HepG2 (cell line): ENCODE measurements around the gene PAM16. TPM values are rescaled to one million over a fixed set of nuclear protein-coding genes. Genes with fewer than 3 reads are reported as not detected.
A peak's percentile ranks its signal among the peaks of the same experiment; 100 is the strongest.

Experiments used
- MED8 ChIP-seq: sonication (generic); formaldehyde crosslinking; IDR thresholded peaks from 2 replicates; pipeline ENCODE4 v1.8.1; 2023; ENCODE audit warnings: mild to moderate bottlenecking, missing genetic modification reagents; ENCODE audit not compliant: insufficient replicate concordance
- MYNN ChIP-seq: sonication (generic); formaldehyde crosslinking; IDR thresholded peaks from 2 replicates; pipeline ENCODE4 v1.4.0; 2020; ENCODE audit warnings: mild to moderate bottlenecking, low read depth, missing genetic modification reagents
- NRL ChIP-seq: sonication (generic); formaldehyde crosslinking; IDR thresholded peaks from 2 replicates; pipeline ENCODE4 v1.5.0; 2020; ENCODE audit warnings: missing genetic modification reagents, mild to moderate bottlenecking, moderate library complexity, borderline replicate concordance
- PITX1 ChIP-seq: sonication (generic); formaldehyde crosslinking; IDR thresholded peaks from 2 replicates; pipeline ENCODE4 v1.5.1; 2020; ENCODE audit warnings: mild to moderate bottlenecking, missing genetic modification reagents
- WIZ ChIP-seq: sonication (generic); formaldehyde crosslinking; IDR thresholded peaks from 2 replicates; pipeline ENCODE4 v1.5.1; 2020; ENCODE audit warnings: mild to moderate bottlenecking, missing genetic modification reagents
- ZNF136 ChIP-seq: sonication (generic); formaldehyde crosslinking; IDR thresholded peaks from 2 replicates; pipeline ENCODE4 v1.8.1; 2022; ENCODE audit warnings: low read depth, mild to moderate bottlenecking, moderate library complexity, missing genetic modification reagents
- ZNF260 ChIP-seq: sonication (generic); formaldehyde crosslinking; IDR thresholded peaks from 2 replicates; pipeline ENCODE4 v1.4.0; 2020; ENCODE audit warnings: missing genetic modification reagents, low read depth, mild to moderate bottlenecking, borderline replicate concordance
- ZNF296 ChIP-seq: sonication (generic); formaldehyde crosslinking; conservative IDR thresholded peaks from 2 replicates; pipeline ENCODE4 v1.5.0; 2020; ENCODE audit warnings: mild to moderate bottlenecking, missing genetic modification reagents
- ZNF343 ChIP-seq: sonication (generic); formaldehyde crosslinking; IDR thresholded peaks from 2 replicates; pipeline ENCODE4 v1.4.0; 2020; ENCODE audit warnings: mild to moderate bottlenecking, missing genetic modification reagents
- ZNF556 ChIP-seq: sonication (generic); formaldehyde crosslinking; IDR thresholded peaks from 2 replicates; pipeline ENCODE4 v1.4.0; 2020; ENCODE audit warnings: mild to moderate bottlenecking, missing genetic modification reagents, borderline replicate concordance
- ZNF563 ChIP-seq: sonication (generic); formaldehyde crosslinking; IDR thresholded peaks from 2 replicates; pipeline ENCODE4 v1.8.0; 2022; ENCODE audit warnings: mild to moderate bottlenecking, moderate library complexity, missing genetic modification reagents
- ZNF652 ChIP-seq: IDR thresholded peaks from 2 replicates; pipeline ENCODE4 v1.6.1; 2016; ENCODE audit warnings: low read depth, borderline replicate concordance
- ZNF713 ChIP-seq: sonication (generic); formaldehyde crosslinking; IDR thresholded peaks from 2 replicates; pipeline ENCODE4 v1.4.0; 2020; ENCODE audit warnings: mild to moderate bottlenecking, missing genetic modification reagents
- polyA plus RNA-seq, 8 experiments: library from polyadenylated mRNA; depleted of rRNA in 3 of 8; stranded (reverse) in 7 of 8; unstranded in 1 of 8; fragments of >200 nt; fragmentation: Illumina TruSeq in 4 of 8; extraction: Trizol in 4 of 8; gene quantifications; 2 replicates each; pipeline versions ENCODE4 v1.2.1 to v1.2.3, GENCODE V29; 2011 to 2016; ENCODE audit warnings: low read depth in 4 of 8, missing spikeins in 1 of 8, mixed read lengths in 1 of 8; ENCODE audit not compliant: insufficient read depth in 1 of 8
- total RNA-seq, 5 experiments: library from RNA; depleted of rRNA; stranded (reverse); fragments of >200 nt; fragmentation: Illumina TruSeq; extraction: Trizol; gene quantifications; 2 replicates each; pipeline ENCODE4 v1.2.3, GENCODE V29; 2016; ENCODE audit warnings: low read depth in 1 of 5
- TF ChIP-seq, protein P1 (sequence below): sonication (generic); formaldehyde crosslinking; IDR thresholded peaks from 2 replicates; pipeline ENCODE4 v1.5.0; 2020; ENCODE audit warnings: mild to moderate bottlenecking, missing genetic modification reagents, borderline replicate concordance
- TF ChIP-seq, protein P2 (sequence below): sonication (generic); formaldehyde crosslinking; IDR thresholded peaks from 2 replicates; pipeline ENCODE4 v1.4.0; 2020; ENCODE audit warnings: missing genetic modification reagents
- TF ChIP-seq, protein P3 (sequence below): sonication (generic); formaldehyde crosslinking; IDR thresholded peaks from 2 replicates; pipeline ENCODE4 v1.4.0; 2020; ENCODE audit warnings: low read depth, mild to moderate bottlenecking, missing genetic modification reagents
- TF ChIP-seq, protein P4 (sequence below): sonication (generic); formaldehyde crosslinking; IDR thresholded peaks from 2 replicates; pipeline ENCODE4 v1.4.0; 2020; ENCODE audit warnings: missing genetic modification reagents
- TF ChIP-seq, protein P5 (sequence below): sonication (generic); formaldehyde crosslinking; IDR thresholded peaks from 2 replicates; pipeline ENCODE4 v1.4.0; 2020; ENCODE audit warnings: mild to moderate bottlenecking, low read depth, missing genetic modification reagents

PAM16 gene
- total and polyA plus RNA-seq, 2 of the 13 experiments (the other 11 are each of a cell fraction or from before 2014, with no cell fraction given): 51.5 to 51.8 TPM

DNA sequence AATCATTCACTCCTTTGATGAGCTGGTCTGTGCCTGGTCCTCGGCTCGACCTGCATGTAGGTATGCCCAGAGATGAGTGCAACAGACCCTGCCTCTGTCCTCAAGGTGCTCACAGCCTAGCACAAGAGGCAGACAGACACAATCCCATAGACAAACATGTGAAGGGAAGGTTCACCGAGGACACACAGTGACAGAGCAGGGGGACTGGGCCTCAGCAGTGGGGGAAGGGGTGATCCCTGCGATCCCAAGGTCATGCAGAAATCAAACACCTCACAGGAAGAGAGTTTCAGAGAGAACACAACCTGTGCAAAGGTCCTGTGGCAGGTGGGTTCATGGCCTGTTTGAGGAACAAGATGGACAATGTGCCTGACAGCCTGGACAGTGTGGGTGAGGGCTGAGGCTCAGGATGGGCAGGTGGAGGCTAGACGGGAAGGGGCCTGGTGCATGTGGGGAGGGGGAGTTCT, 16.3 kb upstream of the PAM16 start (continued):
- TF ChIP-seq, protein P1, sequence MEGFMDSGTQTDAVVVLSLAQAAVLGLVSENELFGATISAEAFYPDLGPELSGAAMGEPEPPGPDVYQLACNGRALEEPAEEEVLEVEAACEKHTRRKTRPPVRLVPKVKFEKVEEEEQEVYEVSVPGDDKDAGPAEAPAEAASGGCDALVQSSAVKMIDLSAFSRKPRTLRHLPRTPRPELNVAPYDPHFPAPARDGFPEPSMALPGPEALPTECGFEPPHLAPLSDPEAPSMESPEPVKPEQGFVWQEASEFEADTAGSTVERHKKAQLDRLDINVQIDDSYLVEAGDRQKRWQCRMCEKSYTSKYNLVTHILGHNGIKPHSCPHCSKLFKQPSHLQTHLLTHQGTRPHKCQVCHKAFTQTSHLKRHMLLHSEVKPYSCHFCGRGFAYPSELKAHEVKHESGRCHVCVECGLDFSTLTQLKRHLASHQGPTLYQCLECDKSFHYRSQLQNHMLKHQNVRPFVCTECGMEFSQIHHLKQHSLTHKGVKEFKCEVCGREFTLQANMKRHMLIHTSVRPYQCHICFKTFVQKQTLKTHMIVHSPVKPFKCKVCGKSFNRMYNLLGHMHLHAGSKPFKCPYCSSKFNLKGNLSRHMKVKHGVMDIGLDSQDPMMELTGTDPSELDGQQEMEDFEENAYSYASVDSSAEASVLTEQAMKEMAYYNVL (CRISPR knock-in tag): peak; percentile 66; the same call in 1 of the 2 replicates
- TF ChIP-seq ZNF136 (CRISPR knock-in tag) (no peak), ZNF556 (CRISPR knock-in tag) (peak; percentile 86), MED8 (peak; percentile 45), ZNF652 (no peak), ZNF296 (no peak), ZNF343 (CRISPR knock-in tag) (no peak), ZNF713 (CRISPR knock-in tag) (no peak), ZNF563 (CRISPR knock-in tag) (no peak), WIZ (CRISPR knock-in tag) (no peak), ZNF260 (no peak), PITX1 (peak; percentile 49; the same call in 1 of the 2 replicates), MYNN (CRISPR knock-in tag) (no peak), NRL (no peak; the same call in 1 of the 2 replicates)
- TF ChIP-seq, protein P2, sequence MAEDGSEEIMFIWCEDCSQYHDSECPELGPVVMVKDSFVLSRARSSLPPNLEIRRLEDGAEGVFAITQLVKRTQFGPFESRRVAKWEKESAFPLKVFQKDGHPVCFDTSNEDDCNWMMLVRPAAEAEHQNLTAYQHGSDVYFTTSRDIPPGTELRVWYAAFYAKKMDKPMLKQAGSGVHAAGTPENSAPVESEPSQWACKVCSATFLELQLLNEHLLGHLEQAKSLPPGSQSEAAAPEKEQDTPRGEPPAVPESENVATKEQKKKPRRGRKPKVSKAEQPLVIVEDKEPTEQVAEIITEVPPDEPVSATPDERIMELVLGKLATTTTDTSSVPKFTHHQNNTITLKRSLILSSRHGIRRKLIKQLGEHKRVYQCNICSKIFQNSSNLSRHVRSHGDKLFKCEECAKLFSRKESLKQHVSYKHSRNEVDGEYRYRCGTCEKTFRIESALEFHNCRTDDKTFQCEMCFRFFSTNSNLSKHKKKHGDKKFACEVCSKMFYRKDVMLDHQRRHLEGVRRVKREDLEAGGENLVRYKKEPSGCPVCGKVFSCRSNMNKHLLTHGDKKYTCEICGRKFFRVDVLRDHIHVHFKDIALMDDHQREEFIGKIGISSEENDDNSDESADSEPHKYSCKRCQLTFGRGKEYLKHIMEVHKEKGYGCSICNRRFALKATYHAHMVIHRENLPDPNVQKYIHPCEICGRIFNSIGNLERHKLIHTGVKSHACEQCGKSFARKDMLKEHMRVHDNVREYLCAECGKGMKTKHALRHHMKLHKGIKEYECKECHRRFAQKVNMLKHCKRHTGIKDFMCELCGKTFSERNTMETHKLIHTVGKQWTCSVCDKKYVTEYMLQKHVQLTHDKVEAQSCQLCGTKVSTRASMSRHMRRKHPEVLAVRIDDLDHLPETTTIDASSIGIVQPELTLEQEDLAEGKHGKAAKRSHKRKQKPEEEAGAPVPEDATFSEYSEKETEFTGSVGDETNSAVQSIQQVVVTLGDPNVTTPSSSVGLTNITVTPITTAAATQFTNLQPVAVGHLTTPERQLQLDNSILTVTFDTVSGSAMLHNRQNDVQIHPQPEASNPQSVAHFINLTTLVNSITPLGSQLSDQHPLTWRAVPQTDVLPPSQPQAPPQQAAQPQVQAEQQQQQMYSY (CRISPR knock-in tag): no peak
- TF ChIP-seq, protein P3, sequence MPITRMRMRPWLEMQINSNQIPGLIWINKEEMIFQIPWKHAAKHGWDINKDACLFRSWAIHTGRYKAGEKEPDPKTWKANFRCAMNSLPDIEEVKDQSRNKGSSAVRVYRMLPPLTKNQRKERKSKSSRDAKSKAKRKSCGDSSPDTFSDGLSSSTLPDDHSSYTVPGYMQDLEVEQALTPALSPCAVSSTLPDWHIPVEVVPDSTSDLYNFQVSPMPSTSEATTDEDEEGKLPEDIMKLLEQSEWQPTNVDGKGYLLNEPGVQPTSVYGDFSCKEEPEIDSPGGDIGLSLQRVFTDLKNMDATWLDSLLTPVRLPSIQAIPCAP (CRISPR knock-in tag): no peak
- TF ChIP-seq, protein P4, sequence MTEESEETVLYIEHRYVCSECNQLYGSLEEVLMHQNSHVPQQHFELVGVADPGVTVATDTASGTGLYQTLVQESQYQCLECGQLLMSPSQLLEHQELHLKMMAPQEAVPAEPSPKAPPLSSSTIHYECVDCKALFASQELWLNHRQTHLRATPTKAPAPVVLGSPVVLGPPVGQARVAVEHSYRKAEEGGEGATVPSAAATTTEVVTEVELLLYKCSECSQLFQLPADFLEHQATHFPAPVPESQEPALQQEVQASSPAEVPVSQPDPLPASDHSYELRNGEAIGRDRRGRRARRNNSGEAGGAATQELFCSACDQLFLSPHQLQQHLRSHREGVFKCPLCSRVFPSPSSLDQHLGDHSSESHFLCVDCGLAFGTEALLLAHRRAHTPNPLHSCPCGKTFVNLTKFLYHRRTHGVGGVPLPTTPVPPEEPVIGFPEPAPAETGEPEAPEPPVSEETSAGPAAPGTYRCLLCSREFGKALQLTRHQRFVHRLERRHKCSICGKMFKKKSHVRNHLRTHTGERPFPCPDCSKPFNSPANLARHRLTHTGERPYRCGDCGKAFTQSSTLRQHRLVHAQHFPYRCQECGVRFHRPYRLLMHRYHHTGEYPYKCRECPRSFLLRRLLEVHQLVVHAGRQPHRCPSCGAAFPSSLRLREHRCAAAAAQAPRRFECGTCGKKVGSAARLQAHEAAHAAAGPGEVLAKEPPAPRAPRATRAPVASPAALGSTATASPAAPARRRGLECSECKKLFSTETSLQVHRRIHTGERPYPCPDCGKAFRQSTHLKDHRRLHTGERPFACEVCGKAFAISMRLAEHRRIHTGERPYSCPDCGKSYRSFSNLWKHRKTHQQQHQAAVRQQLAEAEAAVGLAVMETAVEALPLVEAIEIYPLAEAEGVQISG (CRISPR knock-in tag): 0 out of 2 replicates have a peak, but pooled peaks have one; percentile 45
- TF ChIP-seq, protein P5, sequence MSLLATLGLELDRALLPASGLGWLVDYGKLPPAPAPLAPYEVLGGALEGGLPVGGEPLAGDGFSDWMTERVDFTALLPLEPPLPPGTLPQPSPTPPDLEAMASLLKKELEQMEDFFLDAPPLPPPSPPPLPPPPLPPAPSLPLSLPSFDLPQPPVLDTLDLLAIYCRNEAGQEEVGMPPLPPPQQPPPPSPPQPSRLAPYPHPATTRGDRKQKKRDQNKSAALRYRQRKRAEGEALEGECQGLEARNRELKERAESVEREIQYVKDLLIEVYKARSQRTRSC (CRISPR knock-in tag): 0 out of 2 replicates have a peak, but pooled peaks have one; percentile 58
